Gastrocnemius medialis (tissue), 4 donors: ENCODE results near the gene DBET.
"Not testable (repeated sequence)": the region's sequence is repeated elsewhere in the genome, so short reads cannot be mapped to it uniquely, and the experiment has no call there.

Experiments used
- CTCF ChIP-seq, 5 experiments: fragments of 450-650 bp in 3 of 5; fragments of 200-600 bp in 2 of 5; sonication (generic) in 2 of 5; IDR thresholded peaks in 4 of 5; conservative IDR thresholded peaks in 1 of 5; 1 replicate in 4 of 5; 2 replicates in 1 of 5; pipeline ENCODE4 v1.5.1; 2016 to 2019; ENCODE audit warnings: antibody characterized with exemption in 5 of 5, mild to moderate bottlenecking in 3 of 5, moderate library complexity in 3 of 5
- POLR2A ChIP-seq, 2 donors: fragments of 450-650 bp; IDR thresholded peaks; one replicate each; pipeline ENCODE4 v1.6.1; 2017; ENCODE audit warnings: antibody characterized with exemption in 2 of 2, mild to moderate bottlenecking in 2 of 2, moderate library complexity in 2 of 2

- not testable (repeated sequence) for TF ChIP-seq CTCF (IDR thresholded peaks at IDR 0.05 in 4 of 5, conservative IDR thresholded peaks at IDR 0.05 in 1 of 5); POLR2A (IDR thresholded peaks at IDR 0.05)
Measured at GRCh38 chr4:190110570-190111295, 46.4 kb downstream of the DBET start.
